GM12873 (cell line): ENCODE results near the gene GKN2.

Source experiments
- CTCF ChIP-seq: IDR thresholded peaks from 2 replicates; pipeline ENCODE4 v1.5.1; 2012; ENCODE audit warnings: low read depth, mild to moderate bottlenecking, moderate library complexity, low read length, control low read depth; ENCODE audit not compliant: insufficient read depth; ENCODE audit errors: missing control alignments

GKN2 gene

GRCh38 chr2:68964282-68964681 lies 11.6 kb upstream of the GKN2 start:
- no peak for TF ChIP-seq CTCF

GRCh38 chr2:68961380-68961779 lies 8.7 kb upstream of the GKN2 start:
- TF ChIP-seq CTCF = no peak

- no peak for TF ChIP-seq CTCF
These were observed 6.3 kb upstream of the GKN2 start for GRCh38 chr2:68959001-68959400.

GRCh38 chr2:68951899-68952298 lies 794 bp downstream of the GKN2 start:
- no peak for TF ChIP-seq CTCF

GRCh38 chr2:68948710-68949109 lies 4.0 kb downstream of the GKN2 start:
- no peak for TF ChIP-seq CTCF

GRCh38 chr2:68946117-68946516 lies 6.6 kb downstream of the GKN2 start:
- TF ChIP-seq CTCF = no peak

GRCh38 chr2:68943581-68944568 lies 8.8 kb downstream of the GKN2 start:
- TF ChIP-seq CTCF = peak; percentile 84
